DND-41 (cell line): ENCODE data around the gene TMEM150C.

ENCODE experiments used
- CTCF ChIP-seq: IDR thresholded peaks from 2 replicates; pipeline ENCODE4 v1.5.1; 2012; ENCODE audit warnings: borderline replicate concordance, low read length, moderate library complexity, mild to moderate bottlenecking; ENCODE audit not compliant: poor library complexity, severe bottlenecking; ENCODE audit errors: extremely low read depth
- EZH2 ChIP-seq: IDR thresholded peaks from 3 replicates; pipeline ENCODE4 v1.6.1; 2012; ENCODE audit warnings: borderline replicate concordance, low read depth, mild to moderate bottlenecking, moderate library complexity, low read length, inconsistent platforms; ENCODE audit not compliant: severe bottlenecking

- TF ChIP-seq CTCF (no peak), EZH2 (no peak)
These were observed 24.1 kb upstream of the TMEM150C start for GRCh38 chr4:82585690-82586435.
